GM23248 (cell line): Measurements from ENCODE around the gene TMEM187. TPM values are rescaled to one million over a fixed set of nuclear protein-coding genes. Genes with fewer than 3 reads are reported as not detected.

Experiments used
- DNase-seq: peaks from one replicate; pipeline ENCODE4 v3.0.0-alpha.2; 2015
- H2AFZ ChIP-seq: fragments of 200-600 bp; sonication (generic); 2 replicates; pipeline ENCODE4 v1.6.1; 2016; ENCODE audit warnings: antibody characterized with exemption
- H3F3A ChIP-seq: fragments of 200-600 bp; sonication (generic); 2 replicates; pipeline ENCODE4 v1.6.1; 2016; ENCODE audit warnings: mild to moderate bottlenecking, antibody characterized with exemption, mixed run types; ENCODE audit not compliant: insufficient read depth
- H3K27ac ChIP-seq: fragments of 200-600 bp; sonication (generic); 2 replicates; pipeline ENCODE4 v1.5.1; 2016; ENCODE audit warnings: mild to moderate bottlenecking
- H3K27me3 ChIP-seq: fragments of 200-600 bp; sonication (generic); replicated peaks from 2 replicates; pipeline ENCODE4 v1.6.1; 2016; ENCODE audit warnings: mild to moderate bottlenecking; ENCODE audit not compliant: insufficient read depth
- H3K36me3 ChIP-seq: fragments of 200-600 bp; sonication (generic); 2 replicates; pipeline ENCODE4 v1.6.1; 2016; ENCODE audit warnings: low read depth, mild to moderate bottlenecking
- H3K4me1 ChIP-seq: fragments of 200-600 bp; sonication (generic); 2 replicates; pipeline ENCODE4 v1.6.1; 2016; ENCODE audit warnings: mild to moderate bottlenecking; ENCODE audit not compliant: insufficient read depth
- H3K4me2 ChIP-seq: fragments of 200-600 bp; sonication (generic); one replicate; pipeline ENCODE4 v1.6.1; 2016; ENCODE audit warnings: mild to moderate bottlenecking; ENCODE audit not compliant: unreplicated experiment
- H3K4me3 ChIP-seq: fragments of 200-600 bp; sonication (generic); 2 replicates; pipeline ENCODE4 v1.5.1; 2016; ENCODE audit warnings: mild to moderate bottlenecking
- H3K79me2 ChIP-seq: fragments of 200-600 bp; sonication (generic); 2 replicates; pipeline ENCODE4 v1.6.1; 2016; ENCODE audit warnings: mild to moderate bottlenecking; ENCODE audit not compliant: insufficient read depth
- H3K9ac ChIP-seq: fragments of 200-600 bp; sonication (generic); 2 replicates; pipeline ENCODE4 v1.6.1; 2016; ENCODE audit warnings: mild to moderate bottlenecking
- H3K9me2 ChIP-seq: fragments of 200-600 bp; sonication (generic); 2 replicates; pipeline ENCODE4 v1.6.1; 2016; ENCODE audit warnings: mixed run types, mild to moderate bottlenecking, moderate library complexity; ENCODE audit not compliant: insufficient read depth
- H3K9me3 ChIP-seq: fragments of 200-600 bp; sonication (generic); one replicate; pipeline ENCODE4 v1.6.1; 2017; ENCODE audit warnings: low read depth
- H4K20me1 ChIP-seq: fragments of 200-600 bp; sonication (generic); 2 replicates; pipeline ENCODE4 v1.6.0; 2016; ENCODE audit not compliant: insufficient read depth
- EZH2 ChIP-seq: fragments of 200-600 bp; sonication (generic); IDR thresholded peaks from 2 replicates; pipeline ENCODE4 v1.6.1; 2018; ENCODE audit warnings: antibody characterized with exemption, mild to moderate bottlenecking; ENCODE audit not compliant: insufficient read depth, poor library complexity, severe bottlenecking
- EZH2phosphoT487 ChIP-seq: fragments of 200-600 bp; sonication (generic); IDR thresholded peaks from 2 replicates; pipeline ENCODE4 v1.6.1; 2018; ENCODE audit warnings: antibody characterized with exemption, moderate library complexity, mild to moderate bottlenecking, low read depth; ENCODE audit not compliant: insufficient read depth
- WGBS, 2 experiments: methylation state at CpG; one replicate each; pipeline ENCODE4 v1.1.6; 2015 to 2017; ENCODE audit warnings: low lambda C conversion rate in 2 of 2, low coverage in 1 of 2; ENCODE audit errors: missing lambda C conversion rate in 2 of 2; 5-methylcytosine and 5-hydroxymethylcytosine counted together
- in situ Hi-C: fragments of 300-500 bp; cut with MboI; formaldehyde crosslinking; loops from 2 replicates; pipeline ENCODE4 v1.15.0; 2020
- polyA plus RNA-seq: library from polyadenylated mRNA; unstranded; fragments of >200 nt; fragmentation: Nextera tagmentation; extraction: Ambion mirVana; gene quantifications from 2 replicates; pipeline ENCODE4 v1.2.1, GENCODE V29; 2016
- total RNA-seq: library from RNA; depleted of rRNA; stranded (reverse); fragments of >200 nt; shearing (Covaris generic); gene quantifications from 2 replicates; pipeline ENCODE4 v1.2.3, GENCODE V29; 2014

The TMEM187 gene
- total and polyA plus RNA-seq, 2 experiments from 2014 or later = 7.6 to 8.5 TPM

DNA sequence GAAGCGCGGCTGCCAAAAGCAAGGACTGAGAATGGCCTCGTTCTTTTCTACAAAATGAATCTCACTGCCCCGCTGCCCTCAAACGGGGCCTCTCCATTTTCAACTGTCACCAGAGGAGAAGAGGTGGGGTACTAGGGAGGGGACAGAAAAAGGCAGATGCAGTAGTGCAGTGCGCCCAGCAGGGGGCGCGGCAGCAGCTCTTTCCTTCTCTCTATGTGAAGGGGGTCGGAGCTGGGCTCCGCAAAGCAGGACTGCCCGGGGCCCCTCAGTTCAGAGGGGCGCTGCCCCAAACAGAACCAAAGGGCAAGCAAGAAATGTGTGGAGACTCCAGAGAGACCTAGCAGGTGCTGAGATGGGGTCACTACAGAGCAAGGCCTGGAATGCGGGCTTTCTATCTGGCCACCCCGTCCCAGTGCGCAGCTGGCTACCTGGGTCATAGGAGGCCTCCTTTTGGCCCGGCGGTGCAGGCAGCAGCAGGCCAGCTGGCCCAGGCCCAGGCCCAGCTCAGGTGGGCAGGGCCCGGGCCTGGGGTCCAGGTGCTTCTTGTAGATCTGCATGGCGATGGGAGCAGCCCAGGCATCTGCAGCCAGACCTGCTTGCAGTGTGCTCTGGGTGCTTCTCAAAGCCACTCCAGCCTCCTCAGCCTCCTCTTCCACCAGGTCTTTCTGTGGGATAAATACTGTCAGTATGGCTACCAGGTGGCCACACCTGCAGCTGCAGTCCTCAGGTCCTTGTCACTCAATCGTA, 41.2 kb downstream of the TMEM187 start:
- Histone ChIP-seq H3K4me2 (no peak overlapping the region), H3K9me3 (no peaks in the 10 kb centered on the region), H3K9me2 (no peaks in the 10 kb centered on the region), H3K4me3 (no peak overlapping the region), H2AFZ (no peak overlapping the region), H3K9ac (no peak overlapping the region), H4K20me1 (no peaks in the 10 kb centered on the region), H3K27ac (no peak overlapping the region), H3F3A (no peaks in the 10 kb centered on the region), H3K36me3 (no peaks in the 10 kb centered on the region), H3K4me1 (no peaks in the 10 kb centered on the region), H3K79me2 (peaks cover 19% of the 10 kb centered on the region), H3K27me3 (no peaks in the 10 kb centered on the region)
- in situ Hi-C loops = no loop called here
- TF ChIP-seq EZH2 (no peak), EZH2phosphoT487 (no peak)
- peak; percentile 42 for DNase-seq
- 24 to 37% methylated on average over 11 to 14 of the region's 20 CpGs for WGBS, 2 experiments

DNA sequence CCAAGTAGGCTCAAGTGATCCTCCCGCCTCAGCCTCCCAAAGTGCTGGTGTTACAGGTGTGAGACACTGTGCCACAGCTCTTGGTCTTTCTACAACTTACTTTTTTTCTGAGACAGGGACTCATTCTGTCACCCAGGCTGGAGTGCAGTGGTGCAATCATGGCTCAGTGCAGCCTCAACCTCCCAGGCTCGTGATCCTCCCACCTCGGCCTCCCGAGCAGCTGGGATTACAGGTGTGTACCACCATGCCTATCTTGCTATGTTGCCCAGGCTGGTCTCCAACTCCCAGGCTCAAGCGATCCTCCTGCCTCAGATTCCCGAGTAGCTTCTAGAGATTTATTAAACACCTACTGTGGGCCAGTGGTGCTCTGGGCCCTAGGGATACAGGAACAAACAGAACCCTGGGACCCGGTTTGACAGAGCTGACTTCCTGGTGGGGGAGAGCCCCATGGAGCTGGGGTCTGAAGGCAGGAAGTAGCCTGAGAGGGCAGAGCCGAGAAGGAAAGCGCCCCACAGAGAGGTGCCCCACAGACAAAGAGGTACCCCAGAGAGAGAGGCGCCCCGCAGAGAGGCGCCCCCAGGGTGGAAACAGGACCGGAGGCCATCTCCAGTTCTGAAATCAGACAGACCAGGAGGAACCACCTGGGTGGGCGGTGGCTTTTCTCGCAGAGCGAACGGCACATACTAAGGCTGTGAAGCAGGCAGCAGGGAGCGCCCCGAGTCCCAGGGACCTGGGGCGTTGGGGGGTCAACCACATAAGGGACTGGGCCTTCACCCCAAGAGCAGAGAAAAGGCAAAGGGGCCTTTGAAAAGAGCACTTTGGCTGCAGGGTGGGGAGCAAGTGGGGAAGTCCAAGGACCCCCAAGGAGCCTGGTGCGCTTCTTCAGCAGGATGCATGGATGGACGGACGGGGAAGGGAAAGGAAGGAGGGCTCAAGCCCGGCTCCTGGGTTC, 42.2 kb downstream of the TMEM187 start:
- no peaks in the 10 kb centered on the region for H3K9me2 ChIP-seq
- 80% methylated on average over 12 to 23 of the region's 24 CpGs for whole genome bisulfite sequencing, 2 experiments
- H3K36me3 ChIP-seq = no peaks in the 10 kb centered on the region
- H2AFZ ChIP-seq = no peak overlapping the region
- no peaks in the 10 kb centered on the region for H4K20me1 ChIP-seq
- H3K27ac ChIP-seq = no peak overlapping the region
- H3F3A ChIP-seq = no peaks in the 10 kb centered on the region
- in situ Hi-C loops = no loop called here
- peaks cover 26% of the 10 kb centered on the region for H3K79me2 ChIP-seq
- H3K9me3 ChIP-seq = no peaks in the 10 kb centered on the region
- H3K27me3 ChIP-seq = no peaks in the 10 kb centered on the region
- TF ChIP-seq EZH2phosphoT487 (no peak), EZH2 (no peak)
- DNase-seq = no peak
- H3K9ac ChIP-seq = no peak overlapping the region
- H3K4me2 ChIP-seq = no peak overlapping the region
- H3K4me3 ChIP-seq = no peak overlapping the region
- no peaks in the 10 kb centered on the region for H3K4me1 ChIP-seq

DNA sequence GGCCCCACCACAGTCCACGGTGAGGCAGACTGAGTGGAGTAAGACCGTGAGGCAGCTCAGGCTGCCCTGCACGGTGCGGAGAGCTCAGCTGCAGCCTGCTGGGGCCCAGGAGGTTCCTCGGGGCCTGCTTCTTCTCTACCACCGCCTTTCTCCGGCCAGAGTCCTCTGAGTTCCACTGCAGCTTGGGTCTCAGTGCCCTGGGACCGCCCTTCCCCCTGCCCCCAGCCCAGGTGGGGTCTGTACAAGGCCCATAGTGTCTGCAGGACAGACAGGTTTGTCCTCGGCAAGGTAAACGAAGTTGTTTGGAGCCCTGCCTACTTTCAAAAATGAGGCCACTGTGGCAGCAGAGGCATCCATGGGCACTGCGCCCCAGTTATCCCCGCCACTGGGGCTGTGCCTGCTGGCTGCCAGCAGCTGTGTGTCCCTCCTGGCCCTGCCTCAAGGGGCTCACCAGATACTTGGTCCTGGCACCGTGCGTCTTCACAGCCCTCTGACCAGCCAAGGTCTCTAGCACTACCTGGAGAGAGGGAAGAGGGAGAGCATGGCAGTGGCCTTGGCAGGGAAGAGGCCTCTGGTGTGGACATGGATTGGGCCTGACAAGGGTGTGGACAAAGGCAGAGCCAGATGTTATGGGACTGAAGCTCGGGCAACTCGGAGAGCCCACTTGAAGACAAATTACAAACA, 43.2 kb downstream of the TMEM187 start:
- WGBS, 2 experiments = 40 to 70% methylated on average over 5 to 14 of the region's 16 CpGs
- no peaks in the 10 kb centered on the region for H3F3A ChIP-seq
- peaks cover 4% of the 10 kb centered on the region for H3K4me1 ChIP-seq
- in situ Hi-C loops = no loop called here
- no peak overlapping the region for H3K4me3 ChIP-seq
- no peak overlapping the region for H3K9ac ChIP-seq
- no peaks in the 10 kb centered on the region for H3K9me3 ChIP-seq
- no peak overlapping the region for H3K4me2 ChIP-seq
- peaks cover 26% of the 10 kb centered on the region for H3K79me2 ChIP-seq
- no peaks in the 10 kb centered on the region for H3K9me2 ChIP-seq
- DNase-seq = no peak
- H3K36me3 ChIP-seq = no peaks in the 10 kb centered on the region
- H4K20me1 ChIP-seq = no peaks in the 10 kb centered on the region
- TF ChIP-seq EZH2phosphoT487 (no peak), EZH2 (no peak)
- no peak overlapping the region for H2AFZ ChIP-seq
- H3K27ac ChIP-seq = no peak overlapping the region
- no peaks in the 10 kb centered on the region for H3K27me3 ChIP-seq

DNA sequence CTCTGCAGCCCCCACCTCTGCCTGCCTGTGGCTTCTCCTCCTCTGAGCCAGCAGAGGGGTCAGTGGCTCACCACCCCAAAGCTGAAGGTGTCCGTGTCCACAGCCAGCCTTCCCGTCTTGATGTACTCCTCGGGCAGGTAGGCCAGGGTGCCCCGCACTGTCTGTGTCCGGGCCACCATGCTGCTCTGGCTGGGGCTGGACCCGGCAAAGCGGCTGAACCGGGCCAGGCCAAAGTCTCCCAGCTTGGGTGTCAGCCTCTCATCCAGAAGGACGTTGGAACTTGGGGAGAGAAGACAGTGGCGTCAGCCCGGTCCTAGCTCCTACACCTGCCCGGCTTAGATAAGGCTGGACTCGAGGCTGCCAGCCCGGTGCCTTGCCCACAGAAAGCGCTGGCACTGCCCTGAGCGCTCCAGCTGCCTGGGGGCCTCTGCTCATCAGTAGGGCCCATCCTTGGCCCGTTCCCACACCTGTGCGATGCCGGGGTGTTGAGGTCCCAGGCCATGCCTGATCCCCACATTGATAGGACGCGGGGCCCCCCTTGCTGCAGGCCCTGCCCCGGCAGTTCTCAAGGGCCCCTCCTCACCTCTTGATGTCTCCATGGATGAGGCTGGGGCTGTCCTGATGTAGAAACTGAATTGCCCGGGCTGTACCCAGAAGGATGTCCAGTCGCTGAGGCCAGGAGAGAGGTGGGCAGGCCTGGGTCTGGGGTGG, 44.0 kb downstream of the TMEM187 start:
- no peak overlapping the region for H3K9ac ChIP-seq
- no peak overlapping the region for H2AFZ ChIP-seq
- peaks cover 3% of the 10 kb centered on the region; the same call in 1 of the 2 replicates for H3F3A ChIP-seq
- no peaks in the 10 kb centered on the region for H3K9me3 ChIP-seq
- in situ Hi-C loops = no loop called here
- no peak overlapping the region for H3K27ac ChIP-seq
- H3K9me2 ChIP-seq = no peaks in the 10 kb centered on the region
- 57 to 62% methylated on average over 3 to 15 of the region's 24 CpGs for WGBS, 2 experiments
- H3K4me2 ChIP-seq = no peak overlapping the region
- DNase-seq = no peak
- H3K4me1 ChIP-seq = peaks cover 12% of the 10 kb centered on the region
- H3K79me2 ChIP-seq = peaks cover 26% of the 10 kb centered on the region
- no peaks in the 10 kb centered on the region for H3K27me3 ChIP-seq
- TF ChIP-seq EZH2 (no peak), EZH2phosphoT487 (no peak)
- no peaks in the 10 kb centered on the region for H3K36me3 ChIP-seq
- H4K20me1 ChIP-seq = no peaks in the 10 kb centered on the region
- no peak overlapping the region for H3K4me3 ChIP-seq
